Activated naive CD8-positive, alpha-beta T cell (primary cell): Measurements from ENCODE around the gene MCF2L2.

Source experiments
- H3K27ac Mint-ChIP-seq: one replicate; pipeline ENCODE4 v1.8.0; 2021; ENCODE audit warnings: mixed read lengths
- H3K27me3 Mint-ChIP-seq: one replicate; pipeline ENCODE4 v1.8.0; 2021; ENCODE audit warnings: mixed read lengths
- H3K36me3 Mint-ChIP-seq: one replicate; pipeline ENCODE4 v1.8.0; 2021; ENCODE audit warnings: mixed read lengths
- H3K4me1 Mint-ChIP-seq: one replicate; pipeline ENCODE4 v1.8.0; 2021; ENCODE audit warnings: low read depth, mixed read lengths
- H3K4me3 Mint-ChIP-seq: one replicate; pipeline ENCODE4 v1.8.0; 2021; ENCODE audit warnings: mild to moderate bottlenecking, mixed read lengths
- H3K9me3 Mint-ChIP-seq: one replicate; pipeline ENCODE4 v1.8.0; 2021; ENCODE audit warnings: low read depth, mixed read lengths

Gene MCF2L2

DNA sequence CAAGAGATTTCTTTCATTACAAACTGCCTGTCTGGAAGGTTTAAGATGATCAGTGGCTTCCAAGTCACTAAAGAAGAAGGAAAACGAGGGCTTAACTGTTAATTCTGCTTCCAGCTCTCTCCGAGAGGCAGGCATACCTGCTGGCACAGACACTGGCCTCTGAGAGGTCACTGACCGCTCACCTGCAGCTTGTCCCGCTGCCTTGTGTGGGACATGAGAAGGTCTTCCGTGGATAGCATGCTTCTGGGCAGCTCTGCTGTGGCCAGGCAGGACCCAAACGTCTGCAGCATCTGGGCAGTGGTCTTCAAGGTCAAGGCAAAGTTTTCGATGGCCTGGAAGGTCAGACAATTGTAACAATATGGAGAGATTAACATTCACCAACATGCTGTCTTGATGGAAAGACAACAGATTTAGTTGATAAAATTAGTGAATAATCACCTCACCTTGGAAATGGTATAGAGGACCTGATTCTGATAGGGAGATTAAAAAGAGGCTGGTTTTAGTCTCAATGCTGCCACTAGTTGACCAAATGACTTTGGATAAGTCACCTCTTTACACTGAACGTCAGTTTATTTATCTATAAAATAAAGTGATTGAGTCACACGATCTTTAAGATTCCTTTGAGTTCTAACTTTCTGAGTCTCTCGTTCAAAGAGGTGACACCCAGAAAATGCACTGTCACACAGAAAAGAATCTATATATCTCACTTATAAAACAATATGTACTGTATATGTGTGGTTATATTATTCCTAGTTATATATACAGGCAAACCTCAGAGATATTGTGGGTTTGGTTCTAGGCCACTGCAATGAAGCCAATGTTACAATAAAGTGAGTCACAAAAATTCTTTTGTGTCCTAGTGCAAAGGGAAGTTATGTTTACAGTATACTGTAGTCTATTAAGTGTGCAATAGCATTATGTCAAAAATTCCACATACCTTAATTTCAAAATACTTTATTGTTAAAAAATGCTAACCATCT, 110.2 kb downstream of the MCF2L2 start:
- no peak overlapping the region for H3K4me3 Mint-ChIP-seq
- H3K36me3 Mint-ChIP-seq, result no peaks in the 10 kb centered on the region
- peaks cover 19% of the 10 kb centered on the region for H3K4me1 Mint-ChIP-seq
- H3K27ac Mint-ChIP-seq, result no peak overlapping the region
- H3K27me3 Mint-ChIP-seq, result no peaks in the 10 kb centered on the region
- H3K9me3 Mint-ChIP-seq, result no peaks in the 10 kb centered on the region

DNA sequence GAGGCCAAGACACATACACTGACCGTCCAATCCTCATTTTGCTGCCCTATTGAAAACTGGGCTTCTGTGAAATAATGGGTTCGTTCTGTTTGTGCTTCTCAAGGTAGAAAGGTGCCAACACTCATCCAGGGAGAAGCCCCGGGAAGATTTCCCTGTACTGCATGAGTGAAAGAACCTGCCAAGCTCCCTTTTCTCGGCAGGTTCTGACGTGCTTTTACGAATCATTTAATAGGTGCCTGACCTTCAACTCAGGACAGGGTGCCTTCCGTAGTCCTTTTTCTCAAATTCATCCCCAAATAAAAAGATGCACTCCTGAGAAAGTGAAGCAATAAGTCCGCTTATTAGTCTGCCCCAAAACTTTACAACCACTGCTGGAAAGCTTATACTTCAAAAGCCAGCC, 111.1 kb downstream of the MCF2L2 start:
- Mint-ChIP-seq H3K4me3 (no peak overlapping the region), H3K9me3 (no peaks in the 10 kb centered on the region), H3K4me1 (peaks cover 19% of the 10 kb centered on the region), H3K36me3 (no peaks in the 10 kb centered on the region), H3K27me3 (no peaks in the 10 kb centered on the region), H3K27ac (no peak overlapping the region)

DNA sequence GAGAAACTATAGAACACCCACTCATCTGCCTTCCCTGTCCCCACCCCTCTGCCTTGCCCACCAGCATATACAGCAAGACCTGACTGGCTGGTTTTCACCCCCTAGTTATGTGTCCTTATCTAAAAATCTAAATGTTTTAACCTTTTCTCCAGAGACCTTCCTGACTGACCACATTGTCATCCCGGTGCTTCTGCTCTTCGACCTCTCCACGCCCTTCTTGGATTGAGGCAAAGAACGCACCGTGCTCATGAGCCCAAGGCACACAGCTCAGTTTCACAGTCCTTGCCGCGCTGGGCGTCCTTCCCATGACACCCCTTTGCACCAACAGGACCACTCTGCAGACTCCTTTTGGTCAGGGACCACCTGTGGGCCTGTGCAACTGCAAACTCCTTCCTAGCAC, 112.7 kb downstream of the MCF2L2 start:
- Mint-ChIP-seq H3K27ac (no peak overlapping the region), H3K9me3 (no peaks in the 10 kb centered on the region), H3K4me3 (no peak overlapping the region), H3K4me1 (peaks cover 19% of the 10 kb centered on the region), H3K27me3 (no peaks in the 10 kb centered on the region), H3K36me3 (no peaks in the 10 kb centered on the region)

DNA sequence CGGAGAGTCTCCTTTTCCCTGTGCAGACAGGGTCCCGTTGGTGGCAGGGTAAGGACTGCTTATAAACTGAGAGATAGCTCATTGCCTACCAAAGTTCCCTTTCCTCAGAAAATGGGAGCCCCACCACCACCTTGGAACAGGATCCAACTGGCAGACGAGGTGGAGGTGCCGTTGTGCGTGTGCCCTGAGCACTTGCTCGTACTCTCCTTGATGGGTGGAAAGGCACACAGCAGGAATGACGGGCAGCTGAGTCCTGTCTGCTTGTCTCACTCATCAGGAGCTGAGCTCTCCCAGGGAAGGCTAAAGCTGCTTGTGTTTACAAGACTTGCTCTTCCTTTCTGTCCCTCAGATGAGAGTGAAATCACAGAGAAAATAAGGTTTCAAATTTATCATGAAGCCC, 114.7 kb downstream of the MCF2L2 start:
- Mint-ChIP-seq H3K36me3 (no peaks in the 10 kb centered on the region), H3K4me1 (peaks cover 9% of the 10 kb centered on the region), H3K27me3 (no peaks in the 10 kb centered on the region), H3K27ac (no peak overlapping the region), H3K4me3 (no peak overlapping the region), H3K9me3 (no peaks in the 10 kb centered on the region)

DNA sequence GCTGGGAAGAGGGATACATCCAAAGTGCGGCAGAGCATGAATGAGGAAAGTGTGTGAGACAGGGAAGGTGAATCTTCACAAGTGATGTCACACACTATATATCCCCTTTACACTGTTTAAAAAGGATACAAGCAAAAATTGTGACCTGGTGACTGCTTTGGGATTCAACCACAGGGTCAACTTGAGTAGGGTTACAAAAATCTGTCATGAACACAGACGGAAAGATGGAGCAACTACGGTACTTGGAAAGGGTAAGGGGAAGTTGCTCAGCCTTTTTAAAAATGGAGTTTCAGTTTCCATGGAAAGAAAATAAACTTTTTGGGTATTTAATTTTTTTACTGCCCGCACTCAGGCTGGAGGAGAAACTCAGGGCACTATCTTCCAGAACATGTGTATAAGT, 115.1 kb downstream of the MCF2L2 start:
- H3K4me1 Mint-ChIP-seq, result peaks cover 8% of the 10 kb centered on the region
- no peaks in the 10 kb centered on the region for H3K27me3 Mint-ChIP-seq

DNA sequence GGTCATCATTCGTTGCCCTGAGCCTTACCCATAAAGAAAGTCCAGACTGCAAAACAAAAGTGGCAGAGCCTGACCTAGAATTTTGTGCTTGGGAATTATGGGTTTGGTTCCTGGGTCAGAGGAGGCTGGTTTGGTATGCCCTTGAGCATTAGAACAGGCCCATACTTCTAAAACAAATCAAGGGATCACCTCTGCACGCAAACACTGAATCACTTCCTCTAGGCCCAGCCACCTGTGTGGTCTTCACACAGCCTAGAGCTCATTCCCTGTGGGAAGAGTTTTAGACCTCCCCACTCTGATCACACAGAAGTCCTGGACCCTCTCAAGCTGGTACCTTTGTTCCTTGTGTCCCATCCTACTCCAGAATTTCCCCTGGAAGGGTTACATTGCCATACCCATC, 116.0 kb downstream of the MCF2L2 start:
- Mint-ChIP-seq H3K9me3 (no peaks in the 10 kb centered on the region), H3K27me3 (no peaks in the 10 kb centered on the region), H3K36me3 (no peaks in the 10 kb centered on the region), H3K4me3 (no peak overlapping the region), H3K27ac (no peak overlapping the region), H3K4me1 (peaks cover 14% of the 10 kb centered on the region)

More for the DNA sequence above, 115.1 kb downstream of the MCF2L2 start:
- Mint-ChIP-seq H3K9me3 (no peaks in the 10 kb centered on the region), H3K4me3 (no peak overlapping the region), H3K27ac (no peak overlapping the region), H3K36me3 (no peaks in the 10 kb centered on the region)

DNA sequence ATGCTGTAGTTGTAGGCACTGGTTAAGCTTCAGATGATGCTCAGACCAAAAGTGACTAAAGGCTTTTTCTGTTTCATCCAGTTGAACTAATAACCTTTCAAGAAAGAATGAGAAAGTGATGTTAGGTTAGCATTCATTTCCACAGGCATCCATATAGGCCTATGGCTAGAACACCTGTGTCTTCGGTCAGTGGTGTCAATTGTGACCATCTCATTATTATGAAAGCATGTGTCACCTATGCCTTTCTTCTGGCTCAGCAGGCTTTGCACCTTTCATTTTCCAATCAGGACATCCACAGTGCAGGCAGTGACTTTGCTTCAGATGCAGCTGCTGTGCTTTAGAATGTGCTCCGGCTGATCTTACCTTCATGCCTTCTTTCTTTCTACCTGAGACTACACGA, 117.5 kb downstream of the MCF2L2 start:
- Mint-ChIP-seq H3K9me3 (no peaks in the 10 kb centered on the region), H3K27ac (no peak overlapping the region), H3K27me3 (no peaks in the 10 kb centered on the region), H3K4me1 (peaks cover 29% of the 10 kb centered on the region), H3K4me3 (no peak overlapping the region), H3K36me3 (no peaks in the 10 kb centered on the region)

DNA sequence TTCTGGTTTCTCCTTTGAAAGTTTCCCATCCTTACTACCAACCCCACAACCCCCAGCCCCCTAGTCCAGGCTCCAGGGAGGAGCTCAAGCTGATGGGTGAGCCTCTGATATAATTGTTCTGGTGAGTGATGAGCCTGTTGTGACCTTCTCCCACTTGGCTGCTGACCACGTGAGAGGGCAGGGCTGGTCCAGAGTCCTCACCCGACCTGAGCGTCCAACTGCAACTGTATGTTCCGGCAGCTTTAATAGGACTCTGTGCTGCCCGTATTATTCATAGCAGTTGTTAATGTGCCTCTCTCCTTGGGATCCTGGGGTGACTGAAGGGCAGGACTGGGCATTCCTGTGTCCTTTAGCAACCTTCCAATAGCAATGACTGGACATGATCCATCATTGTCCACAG, 119.1 kb downstream of the MCF2L2 start:
- no peaks in the 10 kb centered on the region for H3K36me3 Mint-ChIP-seq
- H3K27me3 Mint-ChIP-seq, result peaks cover 2% of the 10 kb centered on the region
- H3K4me1 Mint-ChIP-seq, result peaks cover 29% of the 10 kb centered on the region
- no peaks in the 10 kb centered on the region for H3K9me3 Mint-ChIP-seq
- no peak overlapping the region for H3K4me3 Mint-ChIP-seq
- no peak overlapping the region for H3K27ac Mint-ChIP-seq

DNA sequence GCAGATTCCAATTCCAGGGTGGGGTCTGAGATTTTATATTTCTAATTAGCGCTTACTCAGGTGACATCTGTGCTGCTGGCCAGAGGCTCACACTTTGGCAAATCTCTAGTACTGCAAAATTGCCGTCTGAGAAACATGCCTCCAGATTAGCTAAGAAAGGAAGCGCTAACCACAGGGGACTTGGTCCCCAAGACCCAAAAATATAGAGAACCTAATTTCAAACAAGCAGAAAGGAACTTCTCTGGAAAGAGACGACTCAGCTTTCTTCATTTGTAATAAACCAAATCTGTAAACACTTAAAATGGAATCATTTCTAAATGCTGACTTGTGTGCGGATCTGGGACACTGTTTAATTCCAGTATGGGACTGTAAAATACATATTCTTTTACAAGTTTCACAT, 119.7 kb downstream of the MCF2L2 start:
- Mint-ChIP-seq H3K27ac (no peak overlapping the region), H3K4me3 (no peak overlapping the region), H3K27me3 (peaks cover 2% of the 10 kb centered on the region), H3K36me3 (no peaks in the 10 kb centered on the region), H3K9me3 (no peaks in the 10 kb centered on the region), H3K4me1 (peaks cover 24% of the 10 kb centered on the region)

DNA sequence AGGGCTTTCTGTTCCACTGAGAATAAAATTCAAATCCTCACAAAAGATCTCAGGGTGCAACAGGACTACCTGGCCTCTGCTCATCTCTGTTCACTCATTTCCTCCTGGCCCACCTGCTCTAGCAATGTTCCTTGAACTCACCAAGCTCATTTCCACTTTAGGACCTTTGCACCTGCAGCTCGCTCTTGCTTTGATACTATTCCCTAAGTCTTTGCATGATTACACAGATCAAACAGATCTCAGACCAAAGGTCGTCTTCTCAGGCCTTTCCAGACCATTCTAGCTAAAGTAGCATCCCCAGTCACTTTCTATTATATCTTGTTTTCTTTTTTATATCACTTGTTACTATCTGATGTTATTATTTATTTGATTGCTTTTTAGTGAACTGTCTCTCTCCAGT, 120.7 kb downstream of the MCF2L2 start:
- Mint-ChIP-seq H3K4me3 (no peak overlapping the region), H3K27ac (no peak overlapping the region), H3K4me1 (peaks cover 24% of the 10 kb centered on the region), H3K9me3 (no peaks in the 10 kb centered on the region), H3K36me3 (no peaks in the 10 kb centered on the region), H3K27me3 (peaks cover 2% of the 10 kb centered on the region)

DNA sequence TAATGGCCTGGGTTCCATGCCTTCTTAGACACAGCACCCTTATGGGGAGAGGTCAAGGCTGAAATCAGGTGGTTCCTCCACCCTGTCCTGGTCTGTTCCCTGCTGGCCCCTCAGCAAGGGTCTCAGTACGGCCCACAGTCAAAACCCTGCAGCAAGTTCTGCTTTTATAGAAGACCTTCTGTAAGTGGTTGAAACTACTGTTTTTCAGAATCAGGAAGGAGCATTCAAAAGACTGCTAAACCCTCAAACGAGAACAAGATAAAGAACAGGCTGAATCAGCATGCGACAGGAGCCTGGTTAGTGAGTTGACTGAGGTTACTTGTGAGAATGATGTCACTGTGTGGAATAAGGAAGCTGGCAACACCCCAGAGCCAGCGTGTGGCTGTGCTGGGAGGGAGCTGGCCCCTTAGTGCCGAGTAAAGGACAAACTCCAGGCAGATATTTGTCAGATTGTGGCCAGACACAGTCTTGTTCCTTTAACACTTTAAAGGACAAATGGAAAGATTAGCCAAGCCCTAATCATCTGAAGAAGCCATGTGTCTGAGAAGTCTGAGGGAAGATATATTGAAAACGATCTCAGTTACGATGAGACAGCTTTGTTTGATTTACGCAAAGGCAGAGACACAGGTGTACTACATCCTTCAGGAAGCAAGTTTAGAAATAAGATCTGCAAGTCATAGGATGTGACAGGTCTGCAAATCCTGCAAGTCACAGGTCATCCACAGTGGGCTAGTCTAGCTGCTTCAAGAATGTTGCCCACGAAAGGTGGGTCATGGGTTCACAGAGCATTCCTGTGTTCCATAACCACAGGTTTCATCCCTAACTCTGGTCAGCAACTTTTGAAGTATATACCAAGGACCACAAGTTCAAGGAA, 121.4 kb downstream of the MCF2L2 start:
- H3K9me3 Mint-ChIP-seq, result no peaks in the 10 kb centered on the region
- peaks cover 25% of the 10 kb centered on the region for H3K4me1 Mint-ChIP-seq
- peaks cover 2% of the 10 kb centered on the region for H3K27me3 Mint-ChIP-seq
- H3K27ac Mint-ChIP-seq, result peak overlapping the region; percentile 56
- no peak overlapping the region for H3K4me3 Mint-ChIP-seq
- H3K36me3 Mint-ChIP-seq, result no peaks in the 10 kb centered on the region

DNA sequence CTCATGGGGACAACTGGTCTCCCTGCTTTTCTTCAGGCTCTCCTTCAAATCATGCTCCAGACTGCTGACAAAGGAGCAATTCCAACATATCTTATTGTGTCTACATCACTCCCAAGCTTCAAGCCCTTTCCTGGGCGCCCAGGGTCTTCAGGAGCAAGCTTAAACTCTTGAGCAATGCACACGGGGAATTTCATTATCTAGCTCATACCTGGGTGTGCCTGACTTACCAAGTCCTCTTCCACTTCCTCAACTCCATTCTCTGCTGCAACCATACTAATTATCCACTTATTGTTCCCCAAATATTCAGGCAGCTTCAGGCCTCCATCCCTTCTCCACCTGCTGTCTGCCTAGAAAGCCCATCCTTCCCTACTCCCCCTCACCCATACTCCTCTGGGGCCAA, 124.7 kb downstream of the MCF2L2 start:
- Mint-ChIP-seq H3K36me3 (no peaks in the 10 kb centered on the region), H3K27me3 (peaks cover 2% of the 10 kb centered on the region), H3K4me3 (no peak overlapping the region), H3K27ac (no peak overlapping the region), H3K4me1 (peaks cover 27% of the 10 kb centered on the region), H3K9me3 (no peaks in the 10 kb centered on the region)

DNA sequence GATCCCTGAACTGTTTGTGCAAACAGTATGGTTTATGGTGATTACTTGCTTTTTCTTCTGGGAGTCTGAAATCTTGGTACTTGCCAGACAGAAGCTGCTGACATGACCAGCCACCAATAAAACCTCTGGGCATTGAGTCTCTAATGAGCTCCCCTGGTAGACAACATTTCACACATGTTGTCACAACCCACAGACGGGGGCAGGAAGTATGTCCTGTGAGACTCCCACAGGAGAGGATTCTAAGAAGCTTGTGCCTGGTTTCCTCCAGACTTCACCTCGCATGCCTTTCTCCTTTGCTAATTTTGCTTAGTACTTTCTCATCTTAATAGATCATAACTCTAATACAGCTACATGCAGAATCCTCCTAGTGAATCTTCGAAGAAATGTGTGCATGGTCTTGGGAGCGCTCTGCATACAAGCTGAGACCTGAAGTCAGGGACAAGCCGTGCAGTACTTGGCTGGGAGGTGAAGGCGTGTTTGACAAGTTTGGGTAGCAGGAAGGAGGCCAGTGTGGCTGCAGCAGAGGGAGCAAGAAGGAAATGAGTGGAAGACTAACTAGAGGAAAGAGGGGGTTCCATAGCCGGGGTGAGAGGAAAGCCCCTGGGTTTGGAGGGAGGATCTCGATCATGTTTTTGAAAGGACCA, 126.4 kb downstream of the MCF2L2 start:
- Mint-ChIP-seq H3K9me3 (no peaks in the 10 kb centered on the region), H3K4me1 (peaks cover 13% of the 10 kb centered on the region), H3K27me3 (peaks cover 2% of the 10 kb centered on the region), H3K4me3 (no peak overlapping the region), H3K36me3 (no peaks in the 10 kb centered on the region), H3K27ac (no peak overlapping the region)

DNA sequence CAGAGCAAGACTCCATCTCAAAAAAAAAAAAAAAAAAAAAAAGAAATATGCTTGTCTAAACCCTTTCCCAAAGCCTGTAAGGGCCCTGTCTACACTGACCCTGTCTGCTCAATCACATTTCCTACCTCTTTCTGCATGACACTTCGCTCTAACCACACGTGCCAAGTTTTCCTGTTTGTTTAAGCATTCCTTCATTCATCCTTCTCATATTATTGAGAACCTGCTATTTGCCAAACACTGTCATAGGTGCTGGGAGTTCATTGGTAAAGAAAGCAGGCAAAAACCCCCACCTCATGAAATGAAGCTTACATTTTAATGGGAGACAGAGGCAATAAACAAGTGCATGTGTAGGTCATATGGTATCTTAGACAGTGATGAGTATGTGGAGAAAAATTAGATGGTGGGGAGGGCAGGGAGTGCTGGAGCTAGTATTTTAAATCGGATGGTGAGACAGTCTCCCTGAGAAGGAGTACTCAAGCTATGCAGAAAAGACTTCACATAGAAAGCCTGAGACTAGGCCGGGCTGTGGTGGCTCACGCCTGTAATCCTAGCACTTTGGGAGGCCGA, 127.3 kb downstream of the MCF2L2 start:
- H3K27me3 Mint-ChIP-seq, result peaks cover 2% of the 10 kb centered on the region
- H3K4me1 Mint-ChIP-seq, result peaks cover 4% of the 10 kb centered on the region
- no peak overlapping the region for H3K4me3 Mint-ChIP-seq
- no peaks in the 10 kb centered on the region for H3K9me3 Mint-ChIP-seq
- peaks cover 4% of the 10 kb centered on the region for H3K36me3 Mint-ChIP-seq
- no peak overlapping the region for H3K27ac Mint-ChIP-seq
